ENCODE measurements around the gene FNIP1. TPM values are rescaled to one million over a fixed set of nuclear protein-coding genes. Genes with fewer than 3 reads are reported as not detected.

The FNIP1 gene
- total RNA-seq, 1 donor from 2014 or later: 35.2 TPM

- Histone ChIP-seq H3K36me3 (ENCODE audit: control insufficient read depth, insufficient read depth, low read length) (no peaks in the 10 kb centered on the region), H3K4me3 (ENCODE audit: low read depth, low read length) (no peak overlapping the region), H3K27me3 (ENCODE audit: control insufficient read depth, insufficient read depth, low read length) (no peaks in the 10 kb centered on the region)
- TF ChIP-seq, protein P1, sequence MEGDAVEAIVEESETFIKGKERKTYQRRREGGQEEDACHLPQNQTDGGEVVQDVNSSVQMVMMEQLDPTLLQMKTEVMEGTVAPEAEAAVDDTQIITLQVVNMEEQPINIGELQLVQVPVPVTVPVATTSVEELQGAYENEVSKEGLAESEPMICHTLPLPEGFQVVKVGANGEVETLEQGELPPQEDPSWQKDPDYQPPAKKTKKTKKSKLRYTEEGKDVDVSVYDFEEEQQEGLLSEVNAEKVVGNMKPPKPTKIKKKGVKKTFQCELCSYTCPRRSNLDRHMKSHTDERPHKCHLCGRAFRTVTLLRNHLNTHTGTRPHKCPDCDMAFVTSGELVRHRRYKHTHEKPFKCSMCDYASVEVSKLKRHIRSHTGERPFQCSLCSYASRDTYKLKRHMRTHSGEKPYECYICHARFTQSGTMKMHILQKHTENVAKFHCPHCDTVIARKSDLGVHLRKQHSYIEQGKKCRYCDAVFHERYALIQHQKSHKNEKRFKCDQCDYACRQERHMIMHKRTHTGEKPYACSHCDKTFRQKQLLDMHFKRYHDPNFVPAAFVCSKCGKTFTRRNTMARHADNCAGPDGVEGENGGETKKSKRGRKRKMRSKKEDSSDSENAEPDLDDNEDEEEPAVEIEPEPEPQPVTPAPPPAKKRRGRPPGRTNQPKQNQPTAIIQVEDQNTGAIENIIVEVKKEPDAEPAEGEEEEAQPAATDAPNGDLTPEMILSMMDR (IDR thresholded peaks at IDR 0.05; ENCODE audit: insufficient read depth, low read length, poor library complexity, severe bottlenecking): peak; percentile 2
- no peak for DNase-seq (ENCODE audit: low read depth)
These were observed 13.9 kb upstream of the FNIP1 start for GRCh38 chr5:131810510-131811249.

DNA sequence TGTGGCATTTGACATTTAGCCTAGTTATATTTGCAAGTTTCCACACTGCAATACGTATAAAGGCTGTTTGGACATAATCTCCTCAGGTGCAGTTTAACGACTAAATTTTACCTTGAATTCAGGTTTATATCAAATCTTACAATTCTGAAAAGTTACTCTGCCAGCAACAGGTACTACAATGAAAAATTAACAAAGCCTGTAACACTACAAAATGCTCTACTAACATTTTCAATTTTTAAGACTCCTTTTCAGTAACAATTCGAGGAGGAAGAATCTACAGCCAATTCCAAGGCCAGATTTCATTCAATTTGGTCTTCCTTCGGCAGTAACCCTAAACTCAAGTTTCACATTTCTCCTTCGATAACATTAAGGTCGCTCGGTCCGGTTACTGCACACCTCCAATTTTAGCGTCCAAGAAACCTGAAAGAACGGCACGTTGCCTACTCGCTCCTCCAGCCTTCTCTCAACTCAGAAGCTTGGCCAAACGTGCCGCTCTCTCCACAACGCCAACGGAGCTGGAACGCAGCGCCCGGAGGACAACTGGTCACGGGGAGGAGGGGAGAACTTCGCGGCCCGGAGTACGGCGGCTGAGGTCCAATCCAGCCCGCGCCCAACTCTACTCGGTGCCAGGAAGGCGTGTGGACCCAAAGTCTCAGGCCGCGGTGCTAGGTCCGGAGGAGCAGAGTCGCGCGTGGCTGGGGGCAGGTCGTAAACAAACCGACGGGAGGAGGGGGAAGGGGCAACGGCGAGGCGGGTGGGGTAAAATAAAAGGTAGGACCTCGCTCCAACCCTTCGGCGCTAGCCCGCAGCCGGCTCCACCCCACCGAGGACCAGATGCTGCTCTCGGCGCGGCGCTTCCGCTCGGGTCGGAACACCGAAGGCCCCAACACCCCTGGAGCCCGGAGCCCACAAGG lies 681 bp downstream of the FNIP1 start:
- TF ChIP-seq, protein P1 (IDR thresholded peaks at IDR 0.05; ENCODE audit: insufficient read depth, low read length, poor library complexity, severe bottlenecking): no peak
- Histone ChIP-seq H3K27me3 (ENCODE audit: control insufficient read depth, insufficient read depth, low read length) (no peaks in the 10 kb centered on the region), H3K36me3 (ENCODE audit: control insufficient read depth, insufficient read depth, low read length) (no peaks in the 10 kb centered on the region), H3K4me3 (ENCODE audit: low read depth, low read length) (peak overlapping the region; percentile 100)
- no peak for DNase-seq (ENCODE audit: low read depth)

GRCh38 chr5:131795228-131795627 lies 1.6 kb downstream of the FNIP1 start:
- peak overlapping the region; percentile 100 for H3K4me3 ChIP-seq (ENCODE audit: low read depth, low read length)
- no peaks in the 10 kb centered on the region for H3K36me3 ChIP-seq (ENCODE audit: control insufficient read depth, insufficient read depth, low read length)
- no peaks in the 10 kb centered on the region for H3K27me3 ChIP-seq (ENCODE audit: control insufficient read depth, insufficient read depth, low read length)
- DNase-seq (ENCODE audit: low read depth): no peak
- TF ChIP-seq, protein P1 (IDR thresholded peaks at IDR 0.05; ENCODE audit: insufficient read depth, low read length, poor library complexity, severe bottlenecking): no peak

DNA sequence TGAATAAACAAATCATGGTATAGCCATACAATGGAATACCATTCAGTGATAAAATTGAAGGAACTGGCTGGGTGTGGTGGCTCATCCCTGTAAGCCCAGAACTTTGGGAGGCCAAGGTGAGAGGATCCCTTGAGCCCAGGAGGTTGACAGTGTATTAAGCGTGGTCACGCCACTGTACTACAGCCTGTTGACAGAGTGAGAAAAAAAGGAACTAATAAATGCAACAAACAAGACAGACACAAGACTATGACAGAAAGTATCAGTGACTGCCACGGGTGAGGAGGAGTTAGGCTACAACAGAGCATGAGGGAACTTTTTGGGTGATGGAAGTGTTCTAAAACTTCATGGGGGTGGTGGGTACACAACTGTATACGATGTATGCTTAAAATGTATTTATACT lies 2.2 kb downstream of the FNIP1 start:
- no peaks in the 10 kb centered on the region for H3K36me3 ChIP-seq (ENCODE audit: control insufficient read depth, insufficient read depth, low read length)
- TF ChIP-seq, protein P1 (IDR thresholded peaks at IDR 0.05; ENCODE audit: insufficient read depth, low read length, poor library complexity, severe bottlenecking): no peak
- H3K27me3 ChIP-seq (ENCODE audit: control insufficient read depth, insufficient read depth, low read length): no peaks in the 10 kb centered on the region
- no peak overlapping the region for H3K4me3 ChIP-seq (ENCODE audit: low read depth, low read length)
- DNase-seq (ENCODE audit: low read depth): no peak

DNA sequence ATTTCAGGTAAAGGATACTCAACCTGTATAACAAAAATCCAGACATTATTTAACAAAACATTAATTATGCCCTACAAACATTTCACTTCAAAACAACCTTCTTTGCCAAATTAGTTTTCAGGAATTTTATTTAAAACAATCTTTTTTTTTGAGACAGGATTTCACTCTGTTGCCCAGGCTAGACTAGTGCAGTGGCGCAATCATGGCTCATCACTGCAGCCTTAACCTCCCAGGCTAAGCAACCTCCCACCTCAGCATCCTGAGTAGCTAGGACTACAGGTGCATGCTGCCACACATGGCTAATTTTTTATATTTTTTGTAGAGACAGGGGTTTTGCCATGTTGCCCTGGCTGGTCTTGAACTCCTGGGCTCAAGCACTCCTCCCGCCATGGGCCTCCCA lies 3.9 kb downstream of the FNIP1 start:
- TF ChIP-seq, protein P1 (IDR thresholded peaks at IDR 0.05; ENCODE audit: insufficient read depth, low read length, poor library complexity, severe bottlenecking): no peak
- H3K27me3 ChIP-seq (ENCODE audit: control insufficient read depth, insufficient read depth, low read length): no peaks in the 10 kb centered on the region
- DNase-seq (ENCODE audit: low read depth): no peak

More for the DNA sequence above, 3.9 kb downstream of the FNIP1 start:
- H3K36me3 ChIP-seq (ENCODE audit: control insufficient read depth, insufficient read depth, low read length): no peaks in the 10 kb centered on the region
- H3K4me3 ChIP-seq (ENCODE audit: low read depth, low read length): no peak overlapping the region

Measured in kidney epithelial cell (primary cell).